Transverse colon (tissue), 4 donors: Measurements from ENCODE around the gene C22orf31. TPM values are rescaled to one million over a fixed set of nuclear protein-coding genes. Genes with fewer than 3 reads are reported as not detected.

Experiments
- DNase-seq: peaks from one replicate; pipeline ENCODE4 v3.0.0-alpha.2; 2019
- H3K27ac ChIP-seq, 4 donors: fragments of 200-600 bp; sonication (generic); 2 replicates each; pipeline ENCODE4 v1.5.1; 2016 to 2018; ENCODE audit warnings: inconsistent platforms in 4 of 4
- H3K27me3 ChIP-seq: fragments of 200-600 bp; sonication (generic); 2 replicates; pipeline ENCODE4 v1.5.1; 2017; ENCODE audit warnings: inconsistent platforms
- H3K36me3 ChIP-seq, 4 donors: fragments of 200-600 bp; sonication (generic); 2 replicates each; pipeline ENCODE4 v1.5.1; 2017 to 2019; ENCODE audit warnings: inconsistent platforms in 4 of 4
- H3K4me1 ChIP-seq, 4 donors: fragments of 200-600 bp; sonication (generic); 2 replicates each; pipeline ENCODE4 v1.5.1; 2017 to 2020; ENCODE audit warnings: inconsistent platforms in 4 of 4
- H3K4me3 ChIP-seq, 4 donors: fragments of 200-600 bp; sonication (generic); 1 replicate in 1 of 4; 2 replicates in 3 of 4; pipeline versions ENCODE4 v1.5.1 to v1.6.1; 2017 to 2019; ENCODE audit warnings: inconsistent platforms in 4 of 4
- H3K9me3 ChIP-seq, 2 donors: fragments of 200-600 bp; sonication (generic); 2 replicates each; pipeline ENCODE4 v1.5.1; 2017 to 2019; ENCODE audit warnings: inconsistent platforms in 2 of 2
- EP300 ChIP-seq: sonication (generic); formaldehyde crosslinking; IDR thresholded peaks from one replicate; pipeline ENCODE4 v1.6.1; 2017; ENCODE audit warnings: antibody characterized with exemption, low read depth
- POLR2A ChIP-seq: fragments of 450-650 bp; IDR thresholded peaks from one replicate; pipeline ENCODE4 v1.6.1; 2016; ENCODE audit warnings: antibody characterized with exemption, mild to moderate bottlenecking, moderate library complexity
- POLR2AphosphoS5 ChIP-seq, 3 donors: sonication (generic); formaldehyde crosslinking; IDR thresholded peaks; one replicate each; pipeline ENCODE4 v1.6.1; 2016; ENCODE audit warnings: antibody characterized with exemption in 3 of 3
- WGBS, 2 donors: methylation state at CpG; one replicate each; pipeline ENCODE4 v1.1.5; 2018; ENCODE audit warnings: low coverage in 1 of 2; 5-methylcytosine and 5-hydroxymethylcytosine counted together
- in situ Hi-C, 4 donors: fragments of 200-750 bp; cut with MboI; loops; one replicate each; pipeline versions ENCODE4 v1.15.0 to v1.15.1; 2017; ENCODE audit warnings: low sequenced_read_pairs in 3 of 4, low pct_ligation_motif_present in 1 of 4, low pct_unique_long_range_greater_than_20kb in 1 of 4
- intact Hi-C: fragments of 100-400 bp; cut with DNase I; formaldehyde crosslinking; loops from one replicate; pipeline ENCODE4 v1.15.1; 2023; ENCODE audit warnings: low total_unique reads
- total RNA-seq, 4 donors: library from RNA; depleted of rRNA; stranded (reverse); fragments of >200 nt; gene quantifications; one replicate each; pipeline ENCODE4 v1.1.0, GENCODE V29; 2016
- TF ChIP-seq, protein P1 (sequence below), 5 experiments: fragments of 200-600 bp in 3 of 5; fragments of 450-650 bp in 2 of 5; sonication (generic) in 3 of 5; IDR thresholded peaks; 1 replicate in 2 of 5; 2 replicates in 3 of 5; pipeline ENCODE4 v1.5.1; 2016 to 2017; ENCODE audit warnings: antibody characterized with exemption in 5 of 5, inconsistent platforms in 3 of 5, mild to moderate bottlenecking in 2 of 5, moderate library complexity in 1 of 5

Gene C22orf31
- total RNA-seq, 4 donors from 2014 or later, result not detected

DNA sequence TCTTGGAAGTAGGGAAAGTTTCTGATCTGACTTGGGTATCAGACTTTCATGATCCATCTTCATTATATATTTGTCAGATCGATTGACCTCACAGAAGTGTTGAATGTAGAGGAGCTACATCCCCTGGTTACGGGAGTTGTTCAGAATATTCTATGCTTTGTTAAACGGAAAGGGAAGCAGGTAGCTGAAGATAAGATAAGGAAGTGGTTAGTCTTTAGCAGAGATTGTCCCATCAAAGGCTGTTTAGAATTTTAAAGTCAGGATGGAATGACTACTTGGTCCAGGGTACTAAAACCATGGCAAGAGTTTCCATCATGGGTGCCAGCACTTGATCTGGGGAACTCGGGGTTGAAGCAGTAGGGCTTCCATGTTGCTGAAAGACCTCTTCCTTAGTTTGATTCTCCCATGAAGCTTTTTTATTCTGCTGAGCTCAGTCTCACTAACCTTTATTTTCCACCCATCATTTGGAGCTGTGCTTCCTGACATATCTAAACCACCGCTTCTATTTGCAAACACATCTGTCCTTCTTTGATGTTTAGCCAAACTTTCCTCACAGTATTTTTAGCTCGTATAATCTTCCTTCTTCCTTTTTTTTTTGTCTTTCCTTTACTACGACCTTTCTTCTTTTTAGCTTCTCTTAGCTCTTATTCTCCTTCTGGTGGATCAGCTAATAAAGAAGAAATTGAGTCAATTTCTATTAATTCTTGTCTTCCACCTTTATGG is 4.0 kb upstream of the C22orf31 start:
- no peaks in the 10 kb centered on the region for H3K27me3 ChIP-seq
- H3K27ac ChIP-seq, result no peak overlapping the region
- DNase-seq, result no peak
- in situ Hi-C loops (no loop called here), intact Hi-C loops (no loop called here)
- 23 to 28% methylated on average over 5 to 7 of the region's 7 CpGs for WGBS, 2 donors
- H3K36me3 ChIP-seq, result no peaks in the 10 kb centered on the region
- TF ChIP-seq POLR2A, result no peak
- TF ChIP-seq EP300, result no peak
- TF ChIP-seq, protein P1, sequence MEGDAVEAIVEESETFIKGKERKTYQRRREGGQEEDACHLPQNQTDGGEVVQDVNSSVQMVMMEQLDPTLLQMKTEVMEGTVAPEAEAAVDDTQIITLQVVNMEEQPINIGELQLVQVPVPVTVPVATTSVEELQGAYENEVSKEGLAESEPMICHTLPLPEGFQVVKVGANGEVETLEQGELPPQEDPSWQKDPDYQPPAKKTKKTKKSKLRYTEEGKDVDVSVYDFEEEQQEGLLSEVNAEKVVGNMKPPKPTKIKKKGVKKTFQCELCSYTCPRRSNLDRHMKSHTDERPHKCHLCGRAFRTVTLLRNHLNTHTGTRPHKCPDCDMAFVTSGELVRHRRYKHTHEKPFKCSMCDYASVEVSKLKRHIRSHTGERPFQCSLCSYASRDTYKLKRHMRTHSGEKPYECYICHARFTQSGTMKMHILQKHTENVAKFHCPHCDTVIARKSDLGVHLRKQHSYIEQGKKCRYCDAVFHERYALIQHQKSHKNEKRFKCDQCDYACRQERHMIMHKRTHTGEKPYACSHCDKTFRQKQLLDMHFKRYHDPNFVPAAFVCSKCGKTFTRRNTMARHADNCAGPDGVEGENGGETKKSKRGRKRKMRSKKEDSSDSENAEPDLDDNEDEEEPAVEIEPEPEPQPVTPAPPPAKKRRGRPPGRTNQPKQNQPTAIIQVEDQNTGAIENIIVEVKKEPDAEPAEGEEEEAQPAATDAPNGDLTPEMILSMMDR (IDR thresholded peaks at IDR 0.05), result no peak
- no peak for TF ChIP-seq POLR2AphosphoS5 (IDR thresholded peaks at IDR 0.05)
- H3K4me1 ChIP-seq, result peaks cover 0 to 4% (median 2%) of the 10 kb centered on the region in 4 donors
- H3K9me3 ChIP-seq, result no peaks in the 10 kb centered on the region
- H3K4me3 ChIP-seq, result no peak overlapping the region

DNA sequence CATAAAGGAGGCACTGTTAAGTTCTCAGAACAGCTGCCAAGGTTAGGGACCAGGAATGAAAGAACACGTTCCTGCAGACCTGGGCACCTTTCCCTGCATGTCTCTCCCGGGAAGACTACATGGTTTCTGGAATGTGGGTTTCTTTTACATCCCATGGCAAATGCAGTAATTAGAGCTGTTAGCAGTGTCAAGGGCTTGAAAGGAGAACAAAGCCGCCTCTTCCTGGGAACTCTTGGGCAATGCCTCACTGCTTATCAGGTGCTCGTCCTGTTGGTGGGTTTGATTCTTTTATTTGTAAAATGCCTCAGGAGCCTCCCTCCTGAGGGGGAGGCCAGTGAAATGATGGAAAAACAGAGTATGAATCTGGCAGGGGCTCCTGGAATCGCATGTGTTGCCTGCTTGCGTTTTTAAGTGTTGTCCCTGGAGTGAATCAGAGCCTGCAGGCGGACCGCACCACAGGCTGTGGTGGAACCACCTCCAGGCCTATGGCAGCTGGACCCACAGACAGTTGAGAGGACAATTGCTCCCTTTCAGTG is 723 bp upstream of the C22orf31 start:
- Histone ChIP-seq H3K27me3 (no peaks in the 10 kb centered on the region), H3K9me3 (no peaks in the 10 kb centered on the region), H3K4me3 (no peak overlapping the region), H3K36me3 (no peaks in the 10 kb centered on the region), H3K27ac (no peak overlapping the region), H3K4me1 (no peaks in the 10 kb centered on the region)
- no peak for TF ChIP-seq EP300
- no peak for TF ChIP-seq POLR2AphosphoS5 (IDR thresholded peaks at IDR 0.05)
- TF ChIP-seq, protein P1 (IDR thresholded peaks at IDR 0.05), result no peak
- WGBS, 2 donors, result 69 to 85% methylated on average over 4 to 8 of the region's 8 CpGs
- no peak for DNase-seq
- in situ Hi-C loops, result no loop called here
- intact Hi-C loops, result no loop called here

DNA sequence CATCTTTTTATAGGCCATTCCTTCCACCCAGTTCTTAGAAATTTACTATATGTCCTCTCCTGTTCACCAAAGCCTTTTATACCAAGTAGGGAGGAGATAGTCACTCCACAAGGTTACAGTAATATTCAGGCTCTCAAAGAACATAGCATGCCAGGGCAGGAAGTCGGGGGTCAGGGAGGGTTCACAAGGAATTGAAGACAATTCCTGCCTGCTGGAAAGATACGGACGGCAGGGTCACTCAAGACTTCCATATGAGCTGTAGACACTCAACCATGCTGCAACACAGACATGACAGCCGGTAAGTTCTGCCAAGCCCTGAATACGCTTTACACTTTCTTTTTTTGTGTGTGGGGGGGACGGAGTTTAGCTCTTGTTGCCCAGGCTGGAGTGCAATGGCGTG is 700 bp downstream of the C22orf31 start:
- WGBS, 2 donors, result 54 to 84% methylated on average over 5 to 7 of the region's 7 CpGs
- Histone ChIP-seq H3K4me1 (no peaks in the 10 kb centered on the region), H3K9me3 (no peaks in the 10 kb centered on the region), H3K4me3 (no peak overlapping the region), H3K36me3 (no peaks in the 10 kb centered on the region), H3K27ac (no peak overlapping the region), H3K27me3 (no peaks in the 10 kb centered on the region)
- in situ Hi-C loops (no loop called here), intact Hi-C loops (no loop called here)
- DNase-seq, result no peak
- TF ChIP-seq, protein P1 (IDR thresholded peaks at IDR 0.05), result no peak
- TF ChIP-seq POLR2AphosphoS5 (IDR thresholded peaks at IDR 0.05) (no peak), POLR2A (no peak), EP300 (no peak)

DNA sequence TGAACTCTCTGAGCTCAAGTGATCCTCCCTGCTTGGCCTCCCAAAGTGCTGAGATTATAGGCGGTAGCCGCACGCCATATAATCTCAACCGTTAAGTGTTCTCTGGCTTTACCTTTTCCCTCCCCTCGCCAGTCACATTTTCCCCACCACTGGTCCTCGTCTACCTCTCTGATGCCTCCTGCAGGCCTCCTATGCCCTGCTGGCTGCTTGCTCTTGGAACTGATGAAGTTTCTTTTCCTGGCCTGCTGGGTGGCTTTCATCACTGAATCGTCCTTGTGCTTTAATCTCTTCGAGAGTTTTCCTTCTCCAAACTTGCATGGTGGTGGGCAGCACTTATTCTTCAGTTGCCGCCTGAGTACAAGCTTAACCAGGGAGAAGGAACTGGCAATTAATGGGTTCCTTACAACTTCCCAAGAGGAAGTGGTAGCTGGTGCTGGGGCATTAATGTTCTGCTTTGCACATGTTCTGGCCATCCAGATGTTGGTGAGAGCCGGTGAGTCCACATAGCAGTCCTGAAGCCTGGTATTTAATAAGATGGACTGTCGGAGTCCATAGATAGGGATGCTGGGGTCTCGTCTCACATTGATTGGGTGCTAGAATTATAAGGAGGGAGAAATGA is 1.3 kb downstream of the C22orf31 start:
- WGBS, 2 donors, result 82 to 87% methylated on average over 7 to 12 of the region's 12 CpGs
- Histone ChIP-seq H3K4me1 (no peaks in the 10 kb centered on the region), H3K4me3 (no peak overlapping the region), H3K36me3 (no peaks in the 10 kb centered on the region), H3K27me3 (no peaks in the 10 kb centered on the region), H3K27ac (no peak overlapping the region), H3K9me3 (no peaks in the 10 kb centered on the region)
- no peak for DNase-seq
- intact Hi-C loops (no loop called here), in situ Hi-C loops (no loop called here)
- TF ChIP-seq, protein P1 (IDR thresholded peaks at IDR 0.05), result no peak
- no peak for TF ChIP-seq POLR2A
